Transverse colon (tissue), 4 donors: ENCODE measurements around the gene PALLD. TPM values are rescaled to one million over a fixed set of nuclear protein-coding genes. Genes with fewer than 3 reads are reported as not detected.

ENCODE experiments used
- DNase-seq: peaks from one replicate; pipeline ENCODE4 v3.0.0-alpha.2; 2019
- H3K27ac ChIP-seq, 4 donors: fragments of 200-600 bp; sonication (generic); 2 replicates each; pipeline ENCODE4 v1.5.1; 2016 to 2018; ENCODE audit warnings: inconsistent platforms in 4 of 4
- H3K27me3 ChIP-seq: fragments of 200-600 bp; sonication (generic); 2 replicates; pipeline ENCODE4 v1.5.1; 2017; ENCODE audit warnings: inconsistent platforms
- H3K36me3 ChIP-seq, 4 donors: fragments of 200-600 bp; sonication (generic); 2 replicates each; pipeline ENCODE4 v1.5.1; 2017 to 2019; ENCODE audit warnings: inconsistent platforms in 4 of 4
- H3K4me1 ChIP-seq, 4 donors: fragments of 200-600 bp; sonication (generic); 2 replicates each; pipeline ENCODE4 v1.5.1; 2017 to 2020; ENCODE audit warnings: inconsistent platforms in 4 of 4
- H3K4me3 ChIP-seq, 4 donors: fragments of 200-600 bp; sonication (generic); 1 replicate in 1 of 4; 2 replicates in 3 of 4; pipeline versions ENCODE4 v1.5.1 to v1.6.1; 2017 to 2019; ENCODE audit warnings: inconsistent platforms in 4 of 4
- H3K9me3 ChIP-seq, 2 donors: fragments of 200-600 bp; sonication (generic); 2 replicates each; pipeline ENCODE4 v1.5.1; 2017 to 2019; ENCODE audit warnings: inconsistent platforms in 2 of 2
- EP300 ChIP-seq: sonication (generic); formaldehyde crosslinking; IDR thresholded peaks from one replicate; pipeline ENCODE4 v1.6.1; 2017; ENCODE audit warnings: antibody characterized with exemption, low read depth
- POLR2A ChIP-seq: fragments of 450-650 bp; IDR thresholded peaks from one replicate; pipeline ENCODE4 v1.6.1; 2016; ENCODE audit warnings: antibody characterized with exemption, mild to moderate bottlenecking, moderate library complexity
- POLR2AphosphoS5 ChIP-seq, 3 donors: sonication (generic); formaldehyde crosslinking; IDR thresholded peaks; one replicate each; pipeline ENCODE4 v1.6.1; 2016; ENCODE audit warnings: antibody characterized with exemption in 3 of 3
- whole genome bisulfite sequencing, 2 donors: methylation state at CpG; one replicate each; pipeline ENCODE4 v1.1.5; 2018; ENCODE audit warnings: low coverage in 1 of 2; 5-methylcytosine and 5-hydroxymethylcytosine counted together
- in situ Hi-C, 4 donors: fragments of 200-750 bp; cut with MboI; loops; one replicate each; pipeline versions ENCODE4 v1.15.0 to v1.15.1; 2017; ENCODE audit warnings: low sequenced_read_pairs in 3 of 4, low pct_ligation_motif_present in 1 of 4, low pct_unique_long_range_greater_than_20kb in 1 of 4
- intact Hi-C: fragments of 100-400 bp; cut with DNase I; formaldehyde crosslinking; loops from one replicate; pipeline ENCODE4 v1.15.1; 2023; ENCODE audit warnings: low total_unique reads
- total RNA-seq, 4 donors: library from RNA; depleted of rRNA; stranded (reverse); fragments of >200 nt; gene quantifications; one replicate each; pipeline ENCODE4 v1.1.0, GENCODE V29; 2016
- TF ChIP-seq, protein P1 (sequence below), 5 experiments: fragments of 200-600 bp in 3 of 5; fragments of 450-650 bp in 2 of 5; sonication (generic) in 3 of 5; IDR thresholded peaks; 1 replicate in 2 of 5; 2 replicates in 3 of 5; pipeline ENCODE4 v1.5.1; 2016 to 2017; ENCODE audit warnings: antibody characterized with exemption in 5 of 5, inconsistent platforms in 3 of 5, mild to moderate bottlenecking in 2 of 5, moderate library complexity in 1 of 5

PALLD gene
- total RNA-seq, 4 donors from 2014 or later, result 230 to 309 (median 278) TPM

DNA sequence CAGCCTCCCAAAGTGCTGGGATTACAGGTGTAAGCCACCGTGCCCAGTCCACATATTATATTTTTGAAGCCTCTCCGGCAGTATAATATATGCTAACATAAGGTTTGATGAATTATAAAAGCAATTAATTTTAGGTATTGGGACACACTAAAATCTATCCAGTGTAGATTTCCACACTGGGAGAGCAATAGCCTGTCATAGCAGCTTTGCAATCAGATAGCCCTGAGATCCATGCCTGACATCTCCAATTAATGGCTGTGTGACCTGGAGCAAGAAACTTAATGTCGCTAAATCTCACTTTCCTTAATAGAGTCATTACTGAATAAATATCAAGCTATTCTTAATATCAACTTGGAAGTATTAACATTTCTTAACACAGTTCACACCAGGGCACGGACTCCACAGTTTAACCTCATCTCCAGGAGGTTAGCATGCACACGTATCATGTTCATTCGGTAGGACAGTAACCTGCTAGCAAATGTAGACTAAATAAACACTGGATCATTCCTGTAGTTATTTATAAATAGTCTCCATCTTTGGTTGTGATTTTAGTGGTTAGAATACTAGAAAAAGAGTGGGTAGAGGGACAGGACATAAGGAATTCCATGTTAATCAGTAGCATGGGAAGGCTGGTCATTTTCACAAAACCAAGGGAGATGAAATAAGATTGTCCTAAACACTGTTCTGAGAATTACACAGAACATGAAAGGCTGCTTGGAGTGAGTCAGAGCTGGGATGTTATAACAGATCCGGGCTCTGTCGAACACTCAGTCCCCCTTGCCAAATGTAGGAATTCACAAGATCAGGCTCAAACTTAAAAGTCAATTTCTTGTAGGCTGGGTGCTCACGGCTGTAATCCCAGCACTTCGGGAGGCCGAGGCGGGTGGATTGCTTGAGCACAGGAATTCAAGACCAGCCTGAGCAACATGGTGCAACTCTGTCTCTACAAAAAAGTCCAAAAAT is 254.7 kb downstream of the PALLD start:
- 76 to 77% methylated on average over 7 to 12 of the region's 12 CpGs for WGBS, 2 donors
- in situ Hi-C loops, result no loop called here

DNA sequence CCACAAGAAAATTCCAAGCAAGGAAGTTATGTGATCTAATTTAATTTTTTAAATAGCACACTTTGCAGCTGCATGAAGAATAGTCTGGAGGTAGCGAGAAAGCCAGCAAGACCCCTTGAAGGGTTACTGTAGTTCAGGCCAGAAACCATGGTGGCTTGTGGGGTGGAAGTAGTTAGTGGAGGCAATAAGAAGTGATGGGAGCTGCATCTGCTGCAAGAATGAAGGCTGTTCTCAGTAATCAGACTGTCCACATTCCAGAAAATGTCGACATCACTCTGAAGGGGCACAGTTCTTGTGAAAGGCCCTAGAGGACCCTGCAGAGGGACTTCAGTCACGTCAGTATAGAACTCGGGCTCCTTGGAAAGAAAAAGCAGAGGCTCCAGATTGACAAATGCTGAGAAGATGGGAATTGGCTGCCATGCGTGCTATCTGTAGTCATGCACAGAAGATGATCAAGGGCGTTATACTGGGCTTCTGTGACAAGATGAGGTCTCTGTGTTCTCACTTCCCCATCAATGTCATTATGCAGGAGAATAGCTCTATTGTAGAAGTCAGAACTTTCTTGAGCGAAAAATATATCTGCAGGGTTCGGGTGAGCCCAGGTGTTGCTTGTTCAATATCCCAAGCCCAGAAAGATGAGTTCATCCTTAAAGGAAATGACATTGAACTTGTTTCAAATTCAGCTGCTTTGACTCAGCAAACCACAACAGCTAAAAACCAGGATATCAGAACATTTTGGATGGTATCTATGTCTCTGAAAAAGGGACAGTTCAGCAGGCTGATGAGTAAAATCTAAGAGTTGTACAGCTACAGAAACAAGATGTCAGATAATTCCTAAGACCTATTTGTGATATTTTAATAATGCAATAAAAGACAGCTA is 259.0 kb downstream of the PALLD start:
- no peak for DNase-seq
- WGBS, 2 donors, result 87 to 93% methylated on average over 4 to 8 of the region's 8 CpGs
- in situ Hi-C loops, result no loop called here

More for the DNA sequence above, 254.7 kb downstream of the PALLD start:
- Histone ChIP-seq H3K27ac (peak overlapping the region in 2 of 4 donors; percentile 9 to 45), H3K9me3 (no peaks in the 10 kb centered on the region), H3K27me3 (no peaks in the 10 kb centered on the region), H3K36me3 (no peaks in the 10 kb centered on the region), H3K4me1 (peaks cover 0 to 4% (median 1%) of the 10 kb centered on the region in 4 donors), H3K4me3 (no peak overlapping the region)
- no peak for TF ChIP-seq POLR2A
- TF ChIP-seq EP300, result no peak
- peak in 1 of 3 donors; percentile 10 for TF ChIP-seq POLR2AphosphoS5 (IDR thresholded peaks at IDR 0.05)
- no peak for DNase-seq
- intact Hi-C loops, result no loop called here

DNA sequence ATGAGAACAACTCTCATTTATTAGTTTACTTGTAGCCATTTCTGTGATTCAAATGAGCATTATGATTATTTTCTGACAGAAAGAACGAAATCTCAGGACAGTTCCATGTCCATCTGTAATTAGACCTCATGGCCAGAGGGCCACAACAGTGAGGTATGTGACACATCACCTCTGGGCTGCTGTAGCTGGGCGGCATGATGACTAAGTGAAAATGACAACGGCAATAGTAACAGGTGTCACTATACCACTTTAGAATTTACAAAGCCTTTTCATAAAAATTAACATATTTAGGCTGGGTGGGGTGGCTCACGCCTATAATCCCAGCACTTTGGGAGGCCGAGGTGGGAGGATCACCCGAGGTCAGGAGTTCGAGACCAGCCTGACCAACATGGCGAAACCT is 260.6 kb downstream of the PALLD start:
- H3K4me1 ChIP-seq, result no peaks in the 10 kb centered on the region
- TF ChIP-seq POLR2AphosphoS5 (IDR thresholded peaks at IDR 0.05), result no peak
- TF ChIP-seq, protein P1, sequence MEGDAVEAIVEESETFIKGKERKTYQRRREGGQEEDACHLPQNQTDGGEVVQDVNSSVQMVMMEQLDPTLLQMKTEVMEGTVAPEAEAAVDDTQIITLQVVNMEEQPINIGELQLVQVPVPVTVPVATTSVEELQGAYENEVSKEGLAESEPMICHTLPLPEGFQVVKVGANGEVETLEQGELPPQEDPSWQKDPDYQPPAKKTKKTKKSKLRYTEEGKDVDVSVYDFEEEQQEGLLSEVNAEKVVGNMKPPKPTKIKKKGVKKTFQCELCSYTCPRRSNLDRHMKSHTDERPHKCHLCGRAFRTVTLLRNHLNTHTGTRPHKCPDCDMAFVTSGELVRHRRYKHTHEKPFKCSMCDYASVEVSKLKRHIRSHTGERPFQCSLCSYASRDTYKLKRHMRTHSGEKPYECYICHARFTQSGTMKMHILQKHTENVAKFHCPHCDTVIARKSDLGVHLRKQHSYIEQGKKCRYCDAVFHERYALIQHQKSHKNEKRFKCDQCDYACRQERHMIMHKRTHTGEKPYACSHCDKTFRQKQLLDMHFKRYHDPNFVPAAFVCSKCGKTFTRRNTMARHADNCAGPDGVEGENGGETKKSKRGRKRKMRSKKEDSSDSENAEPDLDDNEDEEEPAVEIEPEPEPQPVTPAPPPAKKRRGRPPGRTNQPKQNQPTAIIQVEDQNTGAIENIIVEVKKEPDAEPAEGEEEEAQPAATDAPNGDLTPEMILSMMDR (IDR thresholded peaks at IDR 0.05), result no peak
- no peak for TF ChIP-seq POLR2A
- no peak for TF ChIP-seq EP300
- no peaks in the 10 kb centered on the region for H3K27me3 ChIP-seq
- no peaks in the 10 kb centered on the region for H3K9me3 ChIP-seq
- in situ Hi-C loops (no loop called here), intact Hi-C loops (no loop called here)
- DNase-seq, result no peak
- H3K27ac ChIP-seq, result no peak overlapping the region
- WGBS, 2 donors, result 50 to 91% methylated on average over 1 to 8 of the region's 8 CpGs
- no peaks in the 10 kb centered on the region for H3K36me3 ChIP-seq
- H3K4me3 ChIP-seq, result no peak overlapping the region

More for the DNA sequence above, 259.0 kb downstream of the PALLD start:
- Histone ChIP-seq H3K27ac (no peak overlapping the region), H3K4me3 (no peak overlapping the region), H3K4me1 (peaks cover 0 to 4% (median 1%) of the 10 kb centered on the region in 4 donors), H3K36me3 (no peaks in the 10 kb centered on the region), H3K27me3 (no peaks in the 10 kb centered on the region), H3K9me3 (no peaks in the 10 kb centered on the region)
- TF ChIP-seq EP300 (no peak), POLR2AphosphoS5 (IDR thresholded peaks at IDR 0.05) (no peak), POLR2A (no peak)
- TF ChIP-seq, protein P1 (IDR thresholded peaks at IDR 0.05), result no peak
- intact Hi-C loops, result no loop called here

DNA sequence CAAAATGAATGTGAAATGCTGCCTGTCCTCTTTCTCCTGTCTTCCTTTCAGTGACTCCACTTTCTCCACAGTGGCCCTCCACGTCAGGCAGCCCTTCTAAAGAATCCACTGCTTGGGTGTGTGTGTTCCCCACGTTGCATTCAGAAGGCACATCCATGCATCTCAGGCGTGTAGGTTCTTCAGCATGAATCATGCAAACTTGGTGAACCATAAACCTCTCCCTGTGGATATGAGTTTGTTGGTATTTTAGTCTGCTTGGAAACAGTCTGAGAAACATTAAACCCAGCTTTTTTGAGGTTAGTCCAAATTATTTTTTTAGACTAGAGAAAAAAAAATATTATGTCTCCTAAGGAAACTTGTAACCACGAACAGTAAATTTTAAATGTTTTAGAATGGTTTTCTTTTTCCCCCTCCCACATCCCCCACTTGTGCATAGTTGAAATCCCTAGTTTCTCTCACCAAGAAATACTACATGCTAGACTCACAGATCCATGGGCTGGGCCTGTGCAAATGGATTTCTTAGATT is 261.6 kb downstream of the PALLD start:
- DNase-seq, result no peak
- 51 to 73% methylated on average over 3 to 4 of the region's 4 CpGs for WGBS, 2 donors

More for the DNA sequence above, 261.6 kb downstream of the PALLD start:
- in situ Hi-C loops (no loop called here), intact Hi-C loops (no loop called here)
- Histone ChIP-seq H3K4me3 (no peak overlapping the region), H3K27me3 (no peaks in the 10 kb centered on the region), H3K9me3 (no peaks in the 10 kb centered on the region), H3K36me3 (no peaks in the 10 kb centered on the region), H3K4me1 (no peaks in the 10 kb centered on the region), H3K27ac (peak overlapping the region in 3 of 4 donors; percentile 3 to 15 (median 15))
- TF ChIP-seq POLR2AphosphoS5 (IDR thresholded peaks at IDR 0.05) (no peak), EP300 (no peak), POLR2A (no peak)
- TF ChIP-seq, protein P1 (IDR thresholded peaks at IDR 0.05), result no peak
